Neural crest cell (in vitro differentiated cells): ENCODE results near the gene SMIM10L2A. TPM values are rescaled to one million over a fixed set of nuclear protein-coding genes. Genes with fewer than 3 reads are reported as not detected.
"Not testable (repeated sequence)": the region's sequence is repeated elsewhere in the genome, so short reads cannot be mapped to it uniquely, and the experiment has no call there.

Experiments used
- DNase-seq: peaks from one replicate; pipeline ENCODE4 v3.0.0; 2021; ENCODE audit warnings: low read depth, mixed read lengths, low spot score
- H3K27ac Mint-ChIP-seq: one replicate; pipeline ENCODE4 v1.8.0; 2021; ENCODE audit warnings: mild to moderate bottlenecking, mixed read lengths; ENCODE audit not compliant: unreplicated experiment
- H3K27me3 Mint-ChIP-seq: 2 replicates; pipeline ENCODE4 v1.8.0; 2021; ENCODE audit warnings: low read depth, mild to moderate bottlenecking, mixed read lengths
- H3K36me3 Mint-ChIP-seq: 2 replicates; pipeline ENCODE4 v1.8.0; 2021; ENCODE audit warnings: low read depth, mild to moderate bottlenecking, mixed read lengths
- H3K4me1 Mint-ChIP-seq: 2 replicates; pipeline ENCODE4 v1.8.0; 2021; ENCODE audit warnings: mixed read lengths
- H3K4me3 Mint-ChIP-seq: one replicate; pipeline ENCODE4 v1.8.0; 2021; ENCODE audit warnings: mild to moderate bottlenecking, mixed read lengths
- H3K9me3 Mint-ChIP-seq: 2 replicates; pipeline ENCODE4 v1.8.0; 2021; ENCODE audit warnings: mixed read lengths
- CTCF ChIP-seq: fragments of 200-600 bp; sonication (generic); conservative IDR thresholded peaks from 2 replicates; pipeline ENCODE4 v1.5.0; 2021; ENCODE audit warnings: antibody characterized with exemption, mild to moderate bottlenecking
- total RNA-seq: library from RNA; stranded (reverse); gene quantifications from 2 replicates; pipeline ENCODE4 v1.2.1, GENCODE V29; 2021

Gene SMIM10L2A
- total RNA-seq, 1 donor from 2014 or later: 3.8 TPM

DNA sequence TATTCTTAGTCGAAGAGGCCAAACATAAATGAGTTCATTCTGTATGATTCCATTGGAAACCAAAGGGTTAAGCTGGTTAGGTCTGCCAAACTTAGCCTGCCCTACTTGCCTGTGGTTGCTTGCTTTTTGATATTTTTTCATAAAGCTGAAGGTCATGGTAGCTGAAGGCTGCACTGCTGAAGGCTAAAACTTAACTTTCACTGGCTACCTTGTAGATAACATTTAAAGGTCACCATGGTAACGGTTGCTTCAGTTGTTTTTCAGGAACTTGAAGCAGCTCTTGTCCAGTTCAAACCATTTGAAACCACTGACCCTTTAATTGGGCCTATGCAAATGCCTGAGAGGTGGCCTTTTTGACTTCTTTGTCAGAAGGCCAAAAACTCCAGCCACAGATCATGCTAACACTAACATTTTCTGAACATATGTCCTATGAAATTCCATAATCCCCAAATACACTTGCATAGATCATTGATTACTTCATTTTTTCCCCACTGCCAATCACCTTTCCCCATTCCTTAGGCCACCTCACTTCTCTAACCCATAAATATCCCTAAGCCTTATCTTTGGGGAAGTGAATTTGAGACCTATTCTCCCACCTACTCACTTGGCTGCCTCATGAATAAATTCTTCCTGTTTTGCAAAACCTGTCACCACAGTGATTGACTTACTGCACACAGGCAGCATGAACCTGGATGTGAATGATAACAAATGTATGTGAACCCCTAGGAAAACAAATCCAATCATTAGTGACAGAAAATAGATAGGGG is 10.7 kb upstream of the SMIM10L2A start:
- DNase-seq: no peak
- H3K36me3 Mint-ChIP-seq: peaks cover 2% of the 10 kb centered on the region
- H3K27me3 Mint-ChIP-seq: peaks cover 14% of the 10 kb centered on the region
- no peak for TF ChIP-seq CTCF
- peaks cover 9% of the 10 kb centered on the region for H3K4me1 Mint-ChIP-seq
- H3K27ac Mint-ChIP-seq: no peak overlapping the region
- peaks cover 21% of the 10 kb centered on the region for H3K9me3 Mint-ChIP-seq
- H3K4me3 Mint-ChIP-seq: no peak overlapping the region

GRCh38 chrX:135411893-135412292 is 9.9 kb upstream of the SMIM10L2A start:
- Mint-ChIP-seq H3K4me3 (no peak overlapping the region), H3K27me3 (peaks cover 6% of the 10 kb centered on the region), H3K36me3 (peaks cover 2% of the 10 kb centered on the region), H3K9me3 (peaks cover 21% of the 10 kb centered on the region), H3K4me1 (peaks cover 9% of the 10 kb centered on the region), H3K27ac (no peak overlapping the region)
- no peak for TF ChIP-seq CTCF
- DNase-seq: no peak

DNA sequence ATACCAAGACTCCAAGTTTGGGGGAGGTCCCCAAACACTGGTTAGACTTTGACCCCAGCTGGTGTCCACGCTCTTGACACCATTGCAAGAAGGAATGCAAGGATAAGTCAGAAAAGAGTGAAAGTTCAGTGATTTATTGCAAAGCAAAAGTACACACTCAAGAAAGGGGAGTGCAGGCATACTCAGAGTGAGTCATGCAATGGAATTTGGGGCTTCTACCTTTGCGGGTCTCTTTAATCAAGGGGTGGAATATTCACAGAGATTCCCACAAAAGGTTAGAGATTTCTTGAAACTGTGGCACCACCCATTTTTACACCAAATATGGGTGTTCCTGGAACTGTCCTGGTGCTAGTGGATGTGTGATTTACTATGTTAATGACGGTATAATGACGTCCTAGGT is 5.2 kb upstream of the SMIM10L2A start:
- H3K9me3 Mint-ChIP-seq: peaks cover 22% of the 10 kb centered on the region
- peaks cover 2% of the 10 kb centered on the region for H3K36me3 Mint-ChIP-seq
- peaks cover 6% of the 10 kb centered on the region for H3K4me1 Mint-ChIP-seq
- H3K27ac Mint-ChIP-seq: no peak overlapping the region
- H3K27me3 Mint-ChIP-seq: no peaks in the 10 kb centered on the region
- no peak for TF ChIP-seq CTCF
- DNase-seq: no peak
- no peak overlapping the region for H3K4me3 Mint-ChIP-seq

DNA sequence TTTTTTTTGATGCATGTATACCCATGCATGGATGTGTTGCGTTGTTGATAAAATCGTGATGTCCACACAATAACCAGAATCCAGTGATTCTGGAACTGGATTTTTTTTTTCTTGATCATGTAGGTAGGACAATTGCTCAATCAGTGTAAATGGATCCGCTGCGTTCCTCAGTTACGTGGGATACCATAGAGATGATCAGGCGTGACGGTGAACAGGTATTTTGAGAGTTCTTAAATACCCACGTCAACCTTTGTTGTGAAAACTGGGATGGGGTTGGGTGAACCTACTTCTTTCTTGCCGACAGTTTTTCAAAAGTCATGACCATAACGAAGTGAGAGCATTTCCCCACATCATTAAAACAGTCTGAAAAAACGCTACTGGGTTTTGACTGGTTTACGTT is 913 bp upstream of the SMIM10L2A start:
- no peak overlapping the region for H3K27ac Mint-ChIP-seq
- H3K4me3 Mint-ChIP-seq: peak overlapping the region; percentile 76
- no peak for TF ChIP-seq CTCF
- H3K9me3 Mint-ChIP-seq: peaks cover 8% of the 10 kb centered on the region
- H3K36me3 Mint-ChIP-seq: peaks cover 2% of the 10 kb centered on the region
- H3K27me3 Mint-ChIP-seq: no peaks in the 10 kb centered on the region
- DNase-seq: no peak
- H3K4me1 Mint-ChIP-seq: peaks cover 4% of the 10 kb centered on the region

- peak; percentile 76 for DNase-seq
- no peak for TF ChIP-seq CTCF
- H3K27ac Mint-ChIP-seq: no peak overlapping the region
- peak overlapping the region; percentile 76 for H3K4me3 Mint-ChIP-seq
- H3K4me1 Mint-ChIP-seq: peaks cover 4% of the 10 kb centered on the region
- peaks cover 2% of the 10 kb centered on the region for H3K36me3 Mint-ChIP-seq
- peaks cover 8% of the 10 kb centered on the region for H3K9me3 Mint-ChIP-seq
- H3K27me3 Mint-ChIP-seq: no peaks in the 10 kb centered on the region
Measured at GRCh38 chrX:135421537-135421931, 210 bp upstream of the SMIM10L2A start.

DNA sequence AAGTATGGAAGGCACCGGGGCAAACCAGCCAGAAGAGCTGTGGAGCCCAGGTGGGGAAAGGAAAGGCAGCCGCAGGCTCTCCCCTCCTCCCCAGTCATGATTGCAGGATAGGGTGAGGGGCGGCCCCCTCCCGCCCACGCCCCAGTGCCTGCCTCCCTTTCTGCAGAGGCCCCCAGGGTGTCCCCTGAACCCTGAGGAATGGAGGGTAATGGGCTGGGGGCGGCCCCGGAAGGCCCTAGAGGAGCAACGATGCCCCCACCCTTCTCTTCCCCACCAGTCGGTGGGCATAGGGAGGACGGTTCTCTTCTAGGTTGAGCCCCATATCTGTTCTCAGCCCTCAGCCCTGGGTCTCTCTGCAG is 1.0 kb downstream of the SMIM10L2A start:
- not testable (repeated sequence) for H3K27me3 Mint-ChIP-seq, H3K36me3 Mint-ChIP-seq, H3K27ac Mint-ChIP-seq, H3K4me1 Mint-ChIP-seq, H3K9me3 Mint-ChIP-seq, DNase-seq
- H3K4me3 Mint-ChIP-seq: peak overlapping the region; percentile 84

DNA sequence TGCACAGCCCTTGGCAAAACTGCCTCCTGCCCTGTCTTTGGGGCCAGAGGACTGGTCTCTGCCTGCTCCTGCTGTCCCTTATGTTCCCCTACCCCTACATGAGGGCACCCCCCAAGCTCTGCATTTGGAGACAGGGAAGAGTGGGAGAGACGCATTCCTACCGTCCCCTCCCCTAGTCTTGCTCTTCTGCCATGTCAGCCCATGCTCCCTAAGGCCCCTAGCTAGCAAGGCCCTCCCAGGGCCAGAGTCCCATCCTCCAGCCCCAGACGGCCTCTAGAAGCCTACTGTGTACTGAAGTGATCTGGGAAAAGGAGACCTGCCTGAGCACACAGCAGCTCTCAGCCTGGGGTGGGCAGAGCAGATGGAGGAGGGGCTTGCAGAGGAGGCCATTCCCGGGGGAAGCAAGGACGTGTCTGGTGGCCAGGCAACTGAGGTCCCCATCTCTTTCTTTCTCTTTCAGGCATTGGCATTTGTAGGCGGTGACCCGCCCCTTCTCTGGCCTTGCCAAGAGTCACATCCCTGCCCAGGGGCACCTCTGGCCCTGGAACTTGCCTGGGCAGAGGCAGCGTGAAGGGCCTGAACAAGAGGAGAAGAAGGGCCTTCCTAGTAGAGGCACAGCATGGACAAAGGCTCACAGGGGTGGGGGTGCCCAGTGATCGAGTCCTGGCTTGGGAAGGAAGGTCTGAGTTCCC is 1.6 kb downstream of the SMIM10L2A start:
- H3K4me1 Mint-ChIP-seq, H3K36me3 Mint-ChIP-seq, H3K27me3 Mint-ChIP-seq, H3K9me3 Mint-ChIP-seq, DNase-seq, H3K27ac Mint-ChIP-seq: not testable (repeated sequence)
- H3K4me3 Mint-ChIP-seq: peak overlapping the region; percentile 84
